Measurements from ENCODE around the gene NTN1.

NTN1 gene

DNA sequence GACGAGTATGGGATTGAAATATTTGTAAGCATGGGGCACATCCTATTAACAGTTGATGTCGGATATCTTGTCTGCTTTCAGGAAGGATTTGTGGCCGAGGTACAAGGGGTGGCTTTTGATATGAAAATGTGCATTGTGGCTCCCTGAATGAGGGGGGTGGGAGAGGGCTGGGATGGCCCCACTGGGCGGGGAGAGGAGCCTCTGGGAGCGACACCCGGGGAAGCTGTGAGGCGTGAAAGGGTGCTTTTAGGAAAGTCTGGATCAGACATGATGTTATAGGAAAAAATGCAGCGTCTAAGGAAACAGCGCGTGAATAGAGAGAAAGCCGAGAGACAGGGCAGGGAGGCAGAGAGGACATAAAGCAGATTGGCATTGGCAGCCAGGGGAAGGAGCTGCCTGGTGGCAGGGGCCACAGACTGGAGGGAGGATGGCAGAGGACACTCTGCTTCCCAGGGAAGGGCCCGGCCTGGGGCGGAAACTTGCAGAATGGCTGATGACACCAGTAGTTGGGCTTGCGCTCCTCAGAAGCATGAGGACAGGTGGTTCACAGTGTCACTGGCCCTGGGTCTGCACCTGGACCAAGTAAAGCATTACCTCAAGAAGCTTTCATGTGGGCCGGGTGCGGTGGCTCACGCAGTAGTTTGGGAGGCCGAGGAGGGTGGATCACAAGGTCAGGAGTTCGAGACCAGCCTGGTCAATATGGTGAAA, 95.7 kb downstream of the NTN1 start:
- in situ Hi-C loops (cut with MboI; ENCODE audit: low sequenced_read_pairs): no loop called here

DNA sequence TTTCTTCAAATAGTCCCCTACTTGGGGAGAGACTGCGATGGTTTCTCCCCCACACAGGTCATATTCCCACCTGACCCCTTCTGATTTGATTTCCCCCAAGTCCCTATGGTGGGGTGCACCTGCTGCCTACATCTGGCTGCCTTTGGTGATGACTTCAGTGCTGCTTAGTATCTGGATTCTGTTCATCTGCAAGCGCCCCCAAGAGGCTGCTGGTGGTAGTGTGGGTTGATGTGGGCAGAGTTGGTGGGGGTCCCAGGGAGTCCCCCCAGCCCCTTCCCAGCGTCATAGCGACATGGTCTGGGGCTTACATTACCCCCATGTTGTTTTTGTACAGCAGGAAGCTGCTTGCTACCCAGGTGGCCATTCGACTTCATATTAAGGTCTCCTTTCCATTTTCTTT, 99.2 kb downstream of the NTN1 start:
- in situ Hi-C loops (cut with MboI; ENCODE audit: low sequenced_read_pairs): no loop called here

DNA sequence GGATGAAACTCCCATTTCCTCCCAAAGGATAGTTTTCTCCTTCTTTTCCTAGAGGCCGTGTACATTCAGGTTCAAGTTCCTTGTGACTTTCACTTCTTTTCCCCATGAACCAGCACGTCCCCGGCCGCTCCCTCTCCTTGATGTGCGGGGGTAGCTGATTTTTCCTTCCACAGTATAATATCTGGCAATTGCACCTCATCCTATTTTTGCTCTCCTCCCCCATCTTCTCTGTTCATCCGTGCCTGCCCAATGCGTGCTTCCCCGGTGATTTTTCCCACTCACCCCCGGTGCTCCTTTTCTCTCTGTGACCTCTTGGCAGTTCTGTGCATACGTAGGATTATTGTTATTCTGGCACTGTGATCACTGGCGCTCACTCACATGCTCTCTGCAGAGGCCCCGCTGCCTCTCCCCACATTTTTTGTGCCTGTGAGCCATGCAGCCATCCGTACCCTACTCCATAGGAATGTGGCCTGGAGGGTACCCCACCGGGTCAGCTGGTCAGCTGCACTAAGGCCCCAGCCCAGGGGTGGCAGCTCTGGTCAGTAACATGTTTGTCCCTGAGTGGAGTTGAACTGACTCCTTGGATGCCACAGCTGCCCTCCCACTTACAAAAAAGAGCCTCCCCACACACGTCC, 100.0 kb downstream of the NTN1 start:
- in situ Hi-C loops (cut with MboI; ENCODE audit: low sequenced_read_pairs): no loop called here

DNA sequence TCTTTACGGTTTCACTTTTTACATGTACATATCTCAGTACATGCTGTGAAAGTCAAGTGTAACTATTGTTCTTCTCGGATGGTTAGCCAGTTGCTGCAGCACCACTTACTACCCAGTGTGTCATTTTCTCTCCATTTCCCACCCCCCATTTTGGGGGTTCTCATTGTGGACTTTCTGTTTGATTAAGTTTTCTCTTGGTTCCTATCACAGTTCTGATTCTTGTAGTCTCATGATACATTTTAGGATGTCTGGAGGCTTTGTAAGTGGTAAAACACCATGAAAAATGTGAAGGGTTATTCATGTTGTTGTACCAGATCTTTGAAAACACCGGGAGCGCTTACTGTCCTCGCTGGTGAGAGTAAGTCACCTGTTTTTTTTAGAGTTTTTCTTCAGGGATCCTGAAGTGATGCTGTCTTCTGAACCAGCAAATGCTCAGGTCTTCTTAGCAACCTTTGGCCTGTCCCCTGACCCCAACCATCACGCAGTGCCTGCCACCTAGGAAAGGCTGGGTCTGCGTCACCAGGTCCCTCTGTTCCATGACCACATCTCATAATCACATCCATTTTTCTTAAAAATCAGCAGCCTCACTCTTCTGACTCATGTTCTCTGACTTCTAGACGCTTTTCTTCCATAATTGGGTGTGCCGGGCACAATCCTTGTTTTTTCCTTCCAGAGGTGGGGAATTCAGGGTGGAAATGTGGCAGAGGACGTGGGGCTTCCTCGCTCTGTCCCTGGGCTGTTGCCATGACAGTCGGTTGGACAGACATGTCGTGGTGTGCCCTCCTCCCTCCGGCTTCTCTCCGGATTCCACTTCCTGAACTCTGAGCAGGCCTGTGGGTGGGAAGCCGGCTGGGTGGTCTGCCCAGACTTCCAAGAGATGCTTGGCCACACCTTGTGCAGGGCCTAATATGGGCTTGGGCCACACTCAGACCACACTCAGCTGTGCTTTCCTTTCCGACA, 102.6 kb downstream of the NTN1 start:
- in situ Hi-C loops (cut with MboI; ENCODE audit: low sequenced_read_pairs): no loop called here

DNA sequence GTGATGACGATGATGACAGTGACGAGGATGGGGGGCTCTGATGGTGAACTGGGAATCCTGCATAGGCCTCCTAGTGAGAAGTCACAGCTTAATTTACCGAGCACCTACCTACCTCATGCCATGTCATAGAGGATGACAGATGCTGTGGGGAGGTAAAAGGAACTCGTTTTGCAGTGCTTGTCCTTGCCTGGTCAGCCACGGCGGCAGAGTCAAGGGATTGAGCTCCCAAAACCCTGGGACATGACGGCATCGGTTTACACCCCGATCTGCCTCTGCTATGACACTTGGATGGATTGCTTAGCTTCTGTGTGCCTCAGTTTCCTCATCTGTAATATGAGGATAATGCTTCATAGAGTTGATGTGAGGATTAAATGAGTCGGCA, 103.2 kb downstream of the NTN1 start:
- in situ Hi-C loops (cut with MboI; ENCODE audit: low sequenced_read_pairs): no loop called here

DNA sequence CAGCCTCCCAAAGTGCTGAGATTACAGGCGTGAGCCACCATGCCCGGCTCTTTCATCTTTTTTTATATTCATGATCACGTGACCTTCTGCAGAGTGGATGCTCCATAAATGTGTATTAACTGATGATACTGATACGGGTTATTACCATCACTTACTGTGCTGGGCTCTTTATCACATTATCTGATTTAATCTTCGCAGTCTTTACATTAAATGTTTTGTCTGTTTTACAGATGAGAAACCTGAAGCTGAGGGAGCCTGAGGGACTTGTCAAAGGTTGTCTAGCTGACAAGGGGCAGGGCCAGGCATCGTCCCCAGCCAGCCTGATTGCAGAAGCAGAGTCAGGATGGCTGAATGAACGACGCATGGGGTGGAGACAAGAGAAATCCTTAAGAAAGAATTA, 104.4 kb downstream of the NTN1 start:
- in situ Hi-C loops (cut with MboI; ENCODE audit: low sequenced_read_pairs): no loop called here

DNA sequence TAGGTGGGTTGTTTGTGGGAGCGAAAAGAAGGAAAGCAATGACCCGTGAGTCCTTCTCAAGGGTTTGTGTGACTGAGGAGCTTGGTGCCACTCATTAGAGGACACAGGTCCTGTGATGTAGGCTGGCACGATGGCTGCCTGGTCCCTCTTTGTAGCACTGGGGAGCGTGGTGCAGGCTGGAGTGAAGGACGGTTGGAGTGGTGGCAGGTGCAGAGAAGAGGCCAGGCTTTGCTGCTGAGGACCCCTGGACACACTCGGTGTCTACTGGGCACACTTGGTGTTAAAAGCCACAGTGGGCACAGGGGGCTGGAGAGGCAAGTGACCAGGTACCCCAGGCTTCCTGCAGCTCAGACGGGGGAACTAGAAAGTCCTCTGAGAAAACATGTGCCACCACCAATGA, 106.0 kb downstream of the NTN1 start:
- in situ Hi-C loops (cut with MboI; ENCODE audit: low sequenced_read_pairs): no loop called here

DNA sequence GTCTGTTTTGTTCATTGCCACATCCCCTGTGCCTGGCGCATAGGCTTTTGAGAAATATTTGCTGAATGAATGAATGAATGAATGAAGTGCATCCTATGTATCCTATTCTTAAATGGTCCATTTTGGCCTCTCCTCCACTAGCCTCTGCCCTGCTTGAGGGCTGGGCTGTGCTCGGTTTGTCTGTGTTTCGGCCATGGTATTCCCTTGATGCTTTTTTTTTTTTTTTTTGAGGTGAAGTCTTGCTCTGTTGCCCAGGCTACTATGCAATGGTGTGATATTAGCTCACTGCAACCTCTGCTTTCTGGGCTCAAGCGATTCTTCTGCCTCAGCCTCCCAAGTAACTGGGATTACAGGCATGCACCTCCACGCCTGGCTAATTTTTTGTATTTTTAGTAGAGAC, 110.1 kb downstream of the NTN1 start:
- in situ Hi-C loops (cut with MboI; ENCODE audit: low sequenced_read_pairs): no loop called here

DNA sequence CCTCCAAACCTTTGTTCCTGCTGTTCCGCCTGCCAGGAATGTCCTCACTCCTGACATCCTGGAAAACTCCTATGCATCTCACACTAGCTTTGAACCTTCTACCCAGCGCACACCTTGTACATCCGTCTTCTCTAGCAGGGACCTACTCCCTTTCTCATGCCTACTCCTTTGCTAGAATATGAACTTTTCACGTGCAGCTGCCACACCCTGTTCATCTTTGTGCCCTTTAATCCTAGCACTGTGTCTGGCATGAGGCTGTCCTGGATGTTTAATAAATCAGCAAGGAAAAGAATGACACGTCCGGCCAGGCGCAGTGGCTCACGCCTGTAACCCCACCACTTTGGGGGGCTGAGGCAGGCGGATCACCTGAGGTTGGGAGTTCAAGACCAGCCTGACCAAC, 111.0 kb downstream of the NTN1 start:
- in situ Hi-C loops (cut with MboI; ENCODE audit: low sequenced_read_pairs): no loop called here

DNA sequence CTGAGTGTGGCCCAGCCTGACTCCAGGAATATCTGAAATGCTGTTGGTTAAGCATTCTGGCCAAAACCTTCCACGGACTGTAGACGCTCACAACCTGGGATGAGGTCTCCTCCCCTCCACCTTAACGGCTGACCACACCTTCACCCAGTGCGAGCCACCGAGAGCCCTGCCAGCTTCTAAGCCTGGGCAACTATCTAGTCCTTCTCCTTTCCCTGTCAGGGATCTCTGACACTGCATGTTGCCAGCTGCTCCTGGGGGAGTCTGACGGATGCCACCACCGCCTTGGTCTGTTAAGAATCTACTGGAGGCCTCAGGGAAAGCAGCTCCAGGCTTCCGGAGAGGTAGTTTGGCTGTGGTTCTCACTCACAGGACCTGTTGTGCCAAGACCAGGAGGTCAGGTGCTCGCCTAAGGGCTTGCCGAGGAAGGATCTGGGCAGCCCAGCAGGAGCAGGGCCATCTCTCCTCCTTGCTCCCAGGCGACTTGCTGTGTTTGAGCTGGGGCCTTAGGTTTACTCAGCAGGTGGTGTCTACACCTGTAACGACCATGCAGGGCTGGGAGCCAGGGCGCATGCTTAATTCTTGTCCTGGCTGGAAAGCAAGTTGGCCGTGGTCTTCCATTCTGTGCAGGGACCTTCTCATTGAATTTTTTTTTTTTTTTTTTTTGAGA, 111.8 kb downstream of the NTN1 start:
- in situ Hi-C loops (cut with MboI; ENCODE audit: low sequenced_read_pairs): no loop called here

DNA sequence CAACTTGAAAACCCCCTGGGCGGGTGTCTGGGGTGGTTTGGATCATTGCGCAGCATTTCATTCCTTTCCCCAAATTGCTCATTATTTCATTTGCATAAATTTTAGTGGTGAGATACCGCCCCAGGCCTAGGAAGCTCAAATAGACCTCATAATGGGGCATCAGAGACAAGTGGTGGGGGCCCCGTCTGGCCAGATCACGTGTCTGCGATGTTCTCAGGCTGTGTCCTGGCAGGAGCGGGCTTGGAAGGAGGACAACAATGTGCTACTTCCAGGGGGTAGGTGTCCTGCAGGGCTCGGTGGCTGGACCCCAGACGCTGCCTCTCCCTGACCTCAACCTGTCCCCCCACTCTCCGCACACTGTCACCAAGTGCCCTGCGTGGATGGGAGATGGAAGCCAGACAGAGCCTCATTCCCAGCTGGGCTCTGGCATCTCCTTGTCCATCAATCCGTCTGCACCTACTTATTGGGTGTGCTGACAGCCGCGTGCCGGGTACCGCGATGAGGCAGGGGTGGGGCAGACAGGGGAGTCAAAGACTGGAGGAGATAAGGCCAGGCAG, 116.9 kb downstream of the NTN1 start:
- in situ Hi-C loops (cut with MboI; ENCODE audit: low sequenced_read_pairs): no loop called here

DNA sequence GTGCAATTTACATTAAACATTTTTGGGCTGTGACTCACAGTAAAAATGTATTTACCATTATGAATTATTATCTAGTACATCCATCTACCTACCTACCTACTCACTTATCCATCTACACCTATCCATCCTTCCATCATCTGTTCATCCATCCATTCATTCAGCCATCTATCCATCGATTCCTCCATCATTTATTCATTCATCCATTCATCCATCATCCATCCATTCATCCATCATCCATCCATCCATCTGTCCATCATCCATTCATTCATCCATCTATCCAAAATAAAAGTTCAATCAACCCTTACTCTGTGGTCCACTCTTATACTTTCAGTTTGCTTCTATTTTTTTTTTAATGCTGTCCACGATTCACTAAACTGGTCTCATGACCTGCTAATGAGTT, 118.4 kb downstream of the NTN1 start:
- in situ Hi-C loops (cut with MboI; ENCODE audit: low sequenced_read_pairs): no loop called here

DNA sequence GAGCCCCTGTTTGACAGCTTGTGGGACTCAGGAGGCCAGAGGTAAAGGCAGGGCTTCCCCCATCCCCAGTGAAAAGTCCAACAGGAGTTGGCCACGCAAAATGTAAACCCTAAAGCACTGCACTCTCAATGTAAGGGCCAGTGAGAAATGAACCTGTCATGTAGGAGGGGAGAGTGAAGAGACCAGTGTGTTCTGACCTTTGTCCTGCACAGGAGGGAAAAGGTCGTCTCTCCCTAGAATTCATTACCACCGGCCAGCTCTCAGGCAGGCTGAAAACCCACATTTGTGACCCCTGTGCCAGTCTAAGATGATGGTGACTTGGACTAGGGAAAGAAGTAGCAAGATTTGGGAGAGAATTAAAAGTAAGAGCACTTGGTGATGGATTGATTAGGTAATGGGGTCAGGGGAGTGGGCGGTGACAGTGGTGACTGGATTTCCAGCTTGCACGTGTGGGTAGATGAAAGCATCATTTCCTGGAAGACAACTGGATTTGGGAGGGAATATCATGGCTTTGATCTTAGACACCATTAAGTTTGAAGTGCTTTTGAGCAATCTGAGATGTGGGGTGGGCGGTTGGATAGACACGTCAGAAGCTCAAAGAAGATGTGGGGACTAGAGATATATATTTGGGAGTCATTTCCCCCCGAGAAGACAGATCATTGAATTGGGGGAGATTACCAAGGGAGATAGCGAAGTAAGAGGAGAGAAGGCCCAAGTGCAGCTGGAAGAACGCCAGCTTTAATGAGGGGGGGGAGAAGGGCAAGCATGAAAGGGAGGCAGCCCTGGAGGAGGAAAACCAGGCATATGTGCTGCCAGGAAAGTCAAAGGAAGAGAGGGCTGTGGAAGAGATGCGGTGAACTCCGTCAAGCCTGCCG, 119.5 kb downstream of the NTN1 start:
- in situ Hi-C loops (cut with MboI; ENCODE audit: low sequenced_read_pairs): no loop called here

DNA sequence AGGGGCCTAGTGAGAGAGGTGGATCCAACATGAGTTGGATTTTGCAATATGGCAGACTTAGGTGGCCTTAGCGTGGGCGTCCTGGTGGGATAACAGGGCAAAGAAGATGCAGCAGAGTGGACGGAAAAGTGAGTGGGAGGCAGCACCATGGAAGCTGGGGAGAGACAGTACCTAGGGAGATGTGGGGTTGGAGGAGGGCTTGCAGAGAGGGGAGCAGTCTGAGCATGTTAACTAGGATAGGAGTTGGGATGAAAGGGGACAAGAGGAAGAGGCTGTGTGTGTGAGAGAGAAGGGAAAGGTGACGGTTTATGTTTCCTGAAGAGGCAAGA, 120.1 kb downstream of the NTN1 start:
- in situ Hi-C loops (cut with MboI; ENCODE audit: low sequenced_read_pairs): no loop called here

DNA sequence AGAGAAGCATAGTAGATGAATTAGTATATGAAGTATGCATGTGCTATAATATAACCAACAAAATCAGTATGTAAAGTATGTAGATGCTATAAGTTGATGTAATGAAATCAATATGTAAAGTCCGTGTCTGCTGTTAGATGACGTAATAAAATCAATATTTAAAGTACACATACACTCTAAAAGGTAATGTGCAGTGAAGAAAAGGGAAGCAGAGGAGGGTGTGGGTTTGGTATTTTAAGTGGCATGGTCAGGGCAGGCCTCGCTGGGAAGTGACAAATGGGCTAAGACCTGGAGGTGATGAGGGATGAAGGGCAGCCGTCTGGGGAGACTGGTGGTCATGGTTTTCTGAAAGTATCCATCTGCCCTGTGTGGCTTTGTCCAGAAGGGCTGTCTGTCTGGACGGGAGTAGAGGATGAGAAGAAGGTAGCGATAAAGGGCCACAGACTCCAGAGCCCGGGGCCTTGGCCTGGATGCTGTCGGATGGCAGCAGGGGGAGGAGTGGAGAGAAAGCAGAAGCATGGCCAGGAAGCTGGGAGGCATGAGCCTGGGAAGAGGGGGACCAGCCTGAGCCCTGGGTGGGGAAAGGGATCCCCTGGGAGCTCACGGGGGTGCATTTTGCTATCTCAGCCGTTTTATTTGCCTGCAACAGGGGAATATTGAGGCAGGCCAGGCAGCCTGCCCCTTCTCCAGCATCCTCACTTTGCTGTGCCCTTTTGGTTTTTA, 121.6 kb downstream of the NTN1 start:
- in situ Hi-C loops (cut with MboI; ENCODE audit: low sequenced_read_pairs): no loop called here

DNA sequence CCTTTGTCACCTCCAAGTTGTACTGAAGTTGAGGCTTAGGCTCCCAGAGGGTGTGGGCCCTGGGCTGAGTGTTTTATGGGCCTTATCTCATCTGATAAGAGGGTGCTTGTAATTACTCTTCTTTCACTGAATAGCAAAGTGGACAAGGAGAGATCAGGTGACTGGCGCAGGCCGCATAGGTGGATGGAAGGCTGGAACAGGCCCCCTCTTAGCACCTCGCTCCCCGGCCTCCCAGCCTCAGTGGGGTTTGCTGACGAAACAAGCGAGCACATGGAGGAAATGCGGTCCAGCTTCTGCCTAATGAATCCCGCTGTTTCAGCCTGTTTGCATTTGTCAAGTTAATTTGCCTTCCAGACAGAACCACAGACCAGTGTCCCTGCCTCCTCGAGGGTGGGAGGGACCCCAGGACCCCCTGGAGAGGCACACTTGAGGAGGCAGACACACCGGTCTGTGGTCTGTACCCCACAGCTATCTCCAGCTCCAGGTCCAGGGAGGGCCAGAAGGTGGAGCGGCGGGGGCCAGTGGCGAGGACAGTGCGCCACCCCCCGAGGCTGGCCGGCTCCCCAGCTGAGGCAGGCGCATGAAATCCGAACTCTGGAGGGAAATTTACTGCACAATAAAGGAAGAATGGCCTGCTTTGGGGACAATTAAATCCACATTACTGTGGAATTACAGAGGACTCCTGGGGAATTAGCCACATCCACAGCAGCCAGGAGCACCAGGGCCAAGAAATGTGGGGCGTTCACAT, 123.4 kb downstream of the NTN1 start:
- in situ Hi-C loops (cut with MboI; ENCODE audit: low sequenced_read_pairs): no loop called here

DNA sequence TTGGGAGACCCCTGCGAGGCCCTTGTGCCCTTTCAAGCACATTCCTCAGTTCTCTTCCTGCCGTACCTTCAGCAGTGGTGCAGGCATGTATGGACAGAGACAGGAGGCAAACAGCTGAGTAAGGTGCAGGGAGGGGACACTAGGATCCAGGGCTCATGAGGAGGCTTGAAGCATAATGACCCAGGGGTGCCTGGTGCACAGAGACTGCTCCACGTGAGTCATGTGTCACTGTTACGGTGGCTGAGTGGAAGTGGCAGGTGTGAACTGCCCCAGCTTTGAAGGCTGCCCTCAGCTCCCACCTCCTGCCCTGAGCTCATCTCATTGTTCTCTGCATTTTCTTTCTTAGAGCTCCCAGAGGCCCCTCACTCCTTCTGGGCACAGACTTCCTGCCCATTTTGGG, 124.8 kb downstream of the NTN1 start:
- in situ Hi-C loops (cut with MboI; ENCODE audit: low sequenced_read_pairs): no loop called here

DNA sequence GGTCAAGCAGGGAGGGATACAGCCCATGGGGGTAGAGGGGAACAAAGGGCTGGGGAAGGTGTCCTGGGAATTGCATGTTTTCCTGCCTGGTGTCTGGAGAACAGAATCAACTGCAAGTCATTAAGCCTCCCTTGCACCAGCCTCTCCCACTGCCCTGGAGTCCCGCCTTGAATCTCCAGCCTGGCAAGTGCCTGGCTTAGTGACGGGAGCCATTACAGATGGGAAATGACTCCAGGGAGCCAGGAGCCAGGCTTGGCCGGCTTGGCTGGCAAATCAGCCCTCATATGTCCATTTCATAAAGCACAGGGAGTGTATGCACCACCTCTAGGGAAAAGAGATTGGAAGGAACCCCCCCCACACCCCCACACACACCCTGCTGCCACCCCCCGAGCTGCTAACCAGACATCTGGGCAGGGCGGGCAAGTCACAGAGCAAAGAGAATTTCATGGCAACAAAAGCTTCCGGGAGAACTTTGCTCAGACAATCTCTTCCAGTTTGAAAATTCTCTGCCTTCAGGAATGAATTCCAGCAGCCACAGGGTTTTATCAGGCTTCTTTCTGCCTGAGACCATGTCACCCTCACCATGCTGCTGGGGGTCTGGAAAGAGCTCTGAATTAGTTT, 127.7 kb downstream of the NTN1 start:
- in situ Hi-C loops (cut with MboI; ENCODE audit: low sequenced_read_pairs): no loop called here

Measured in HL-60/S4 treated with phorbol 12-myristate 13-acetate at 8.2 ng/mL for 4 days and 3 days (cell line).